Raji (cell line): Measurements from ENCODE around the gene XCR1.

Source experiments
- POLR2A ChIP-seq: IDR thresholded peaks from 2 replicates; pipeline ENCODE4 v1.6.1; 2011; ENCODE audit warnings: low read depth, low read length, control low read depth; ENCODE audit not compliant: insufficient read depth

The XCR1 gene

GRCh38 chr3:46057716-46058115 lies 30.4 kb upstream of the XCR1 start:
- TF ChIP-seq POLR2A = no peak

GRCh38 chr3:46056686-46057085 lies 29.4 kb upstream of the XCR1 start:
- TF ChIP-seq POLR2A = no peak

DNA sequence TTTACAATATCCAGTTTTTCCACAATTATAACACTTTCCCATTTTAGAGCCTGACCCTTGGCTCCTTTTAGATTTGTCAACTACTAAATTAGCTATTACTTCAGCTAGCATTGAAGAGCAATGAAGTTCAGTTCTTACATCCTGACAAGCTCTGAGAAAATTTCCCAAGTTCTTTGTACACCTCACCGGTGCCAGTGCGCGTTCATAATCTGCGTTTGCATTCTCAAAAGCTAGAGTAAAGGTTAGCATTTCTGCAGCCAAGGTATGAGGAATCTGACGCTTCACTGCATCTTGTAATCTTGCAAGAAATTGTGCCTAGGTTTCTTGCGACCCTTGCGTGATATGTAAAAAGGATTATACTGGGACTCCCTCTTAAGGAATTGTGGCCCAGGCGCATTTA lies 25.2 kb upstream of the XCR1 start:
- no peak for TF ChIP-seq POLR2A

GRCh38 chr3:46049093-46049492 lies 21.8 kb upstream of the XCR1 start:
- TF ChIP-seq POLR2A = no peak

DNA sequence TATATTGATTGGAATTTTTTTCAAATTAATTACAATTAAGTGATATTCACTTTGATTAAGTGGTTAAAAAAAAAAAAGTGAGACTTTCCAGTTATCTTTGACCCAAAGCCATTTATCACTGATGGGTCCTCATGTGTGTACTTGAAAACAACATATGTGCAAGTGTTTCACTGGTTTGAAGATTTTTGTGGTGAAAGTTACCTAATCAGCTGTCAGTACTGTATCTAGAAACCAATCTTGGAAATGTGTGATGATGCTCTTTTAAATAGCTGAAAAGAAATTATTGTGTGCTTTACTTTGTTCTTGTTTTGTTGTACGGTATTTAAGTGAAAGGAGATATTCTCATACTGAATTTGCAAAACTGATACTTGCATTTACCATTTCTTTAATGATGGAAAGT lies 11.6 kb upstream of the XCR1 start:
- no peak for TF ChIP-seq POLR2A

- TF ChIP-seq POLR2A = no peak
Measured at GRCh38 chr3:46036191-46036590, 8.9 kb upstream of the XCR1 start.

DNA sequence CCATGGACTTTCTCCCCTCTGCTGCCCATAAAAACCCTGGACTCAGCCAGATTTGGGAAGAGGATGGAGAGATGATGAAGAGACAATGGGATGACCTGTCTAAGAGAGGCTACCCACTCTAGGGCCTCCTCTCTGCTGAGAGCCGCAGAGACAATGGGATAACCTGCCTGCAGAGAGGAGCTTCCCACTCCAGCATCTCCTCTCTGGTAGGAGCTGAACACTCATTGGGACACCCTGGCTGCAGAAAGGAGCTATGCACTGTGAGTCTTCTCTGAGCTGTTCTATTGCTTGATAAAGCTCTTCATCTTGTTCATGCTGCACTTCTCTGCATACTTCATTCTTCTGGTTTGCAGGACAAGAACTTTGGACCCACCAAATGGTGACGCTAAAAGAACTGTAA lies 4.5 kb upstream of the XCR1 start:
- no peak for TF ChIP-seq POLR2A

DNA sequence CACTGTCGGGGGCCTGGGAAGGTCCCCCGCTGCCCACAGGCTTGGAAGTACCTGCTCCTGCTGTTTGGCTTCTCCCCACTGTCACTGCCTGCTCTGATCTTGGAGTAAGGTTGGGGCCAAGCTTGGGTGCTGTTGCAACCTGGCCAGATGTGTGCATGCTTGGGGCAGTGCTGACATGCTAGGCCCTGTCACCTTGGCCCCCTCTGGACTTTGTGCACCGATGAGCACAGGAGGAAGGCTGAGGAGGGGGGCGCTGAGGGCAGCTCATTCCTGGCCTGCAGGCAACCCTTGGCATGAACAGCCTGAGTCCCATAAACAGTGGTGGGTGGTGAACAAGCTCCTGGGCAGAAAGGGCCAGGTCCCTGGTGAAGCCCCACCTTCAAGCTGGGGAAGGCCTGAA lies 4.0 kb upstream of the XCR1 start:
- TF ChIP-seq POLR2A = no peak

GRCh38 chr3:46030626-46031025 lies 3.3 kb upstream of the XCR1 start:
- no peak for TF ChIP-seq POLR2A

- no peak for TF ChIP-seq POLR2A
Measured at GRCh38 chr3:46029953-46030543, 2.8 kb upstream of the XCR1 start.

- no peak for TF ChIP-seq POLR2A
Measured at GRCh38 chr3:46027736-46028397, 584 bp upstream of the XCR1 start.

GRCh38 chr3:46025139-46025538 lies 2.1 kb downstream of the XCR1 start:
- no peak for TF ChIP-seq POLR2A

- no peak for TF ChIP-seq POLR2A
Measured at GRCh38 chr3:46024131-46024530, 3.2 kb downstream of the XCR1 start.

DNA sequence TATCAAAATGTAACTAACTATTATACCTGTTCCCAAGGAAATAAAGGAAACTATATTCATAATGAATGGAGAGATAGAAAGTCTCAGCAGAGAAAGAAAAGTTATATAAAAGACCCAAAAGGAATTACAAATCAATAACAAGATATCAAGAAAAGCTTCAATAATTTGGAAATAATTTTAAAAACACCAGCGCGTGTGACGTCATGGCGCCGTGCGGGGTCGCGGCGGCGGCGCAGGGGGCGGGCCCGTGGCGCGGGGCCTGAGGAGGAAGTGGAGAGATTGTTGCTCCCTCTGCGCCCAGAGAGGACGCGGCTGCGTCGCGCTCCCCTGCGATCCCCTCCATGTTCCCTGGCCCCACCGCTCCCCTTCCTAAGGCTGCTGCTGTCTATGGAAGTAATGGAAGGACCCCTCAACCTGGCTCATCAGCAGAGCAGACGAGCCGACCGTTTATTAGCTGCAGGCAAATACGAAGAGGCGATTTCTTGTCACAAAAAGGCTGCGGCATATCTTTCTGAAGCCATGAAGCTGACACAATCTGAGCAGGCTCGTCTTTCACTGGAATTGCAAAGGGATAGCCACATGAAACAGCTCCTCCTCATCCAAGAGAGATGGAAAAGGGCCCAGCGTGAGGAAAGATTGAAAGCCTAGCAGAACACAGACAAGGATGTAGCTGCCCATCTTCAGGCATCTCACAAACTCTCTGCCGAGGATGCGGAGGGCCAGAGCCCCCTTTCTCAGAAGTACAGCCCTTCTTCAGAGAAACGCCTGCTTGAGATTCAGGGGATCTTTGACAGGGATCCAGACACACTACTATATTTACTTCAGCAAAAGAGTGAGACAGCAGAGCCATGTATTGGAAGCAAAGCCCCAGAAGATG lies 4.1 kb downstream of the XCR1 start:
- TF ChIP-seq POLR2A = no peak

- TF ChIP-seq POLR2A = no peak
Measured at GRCh38 chr3:46021516-46021915, 5.8 kb downstream of the XCR1 start.
